Astrocyte (in vitro differentiated cells and primary cell): Measurements from ENCODE around the gene IER5L. TPM values are rescaled to one million over a fixed set of nuclear protein-coding genes. Genes with fewer than 3 reads are reported as not detected.

Experiments used
- DNase-seq: peaks from one replicate; pipeline ENCODE4 v3.0.0-alpha.2; 2010; ENCODE audit warnings: low read depth
- FAIRE-seq: peaks from 2 replicates; lab custom pipeline; 2011; peaks lifted over from hg19 to GRCh38; lab: Jason Lieb, UNC
- H2AFZ ChIP-seq: 2 replicates; pipeline ENCODE4 v1.6.0; 2012; ENCODE audit warnings: low read depth, low read length, inconsistent platforms
- H3K27ac ChIP-seq: 2 replicates; pipeline ENCODE4 v1.5.1; 2011; ENCODE audit warnings: low read depth, low read length, inconsistent platforms
- H3K27me3 ChIP-seq: 2 replicates; pipeline ENCODE4 v1.6.0; 2011; ENCODE audit warnings: low read length, inconsistent platforms; ENCODE audit not compliant: insufficient read depth
- H3K36me3 ChIP-seq: 2 replicates; pipeline ENCODE4 v1.5.1; 2011; ENCODE audit warnings: low read length, inconsistent platforms; ENCODE audit not compliant: insufficient read depth
- H3K4me1 ChIP-seq: 2 replicates; pipeline ENCODE4 v1.5.1; 2011; ENCODE audit warnings: low read length, inconsistent platforms; ENCODE audit not compliant: insufficient read depth
- H3K4me2 ChIP-seq: 2 replicates; pipeline ENCODE4 v1.6.0; 2012; ENCODE audit warnings: low read length, inconsistent platforms
- H3K4me3 ChIP-seq: 2 replicates; pipeline ENCODE4 v1.5.1; 2011; ENCODE audit warnings: low read depth, mild to moderate bottlenecking, low read length, inconsistent platforms; ENCODE audit not compliant: insufficient read depth
- H3K79me2 ChIP-seq: 2 replicates; pipeline ENCODE4 v1.6.0; 2012; ENCODE audit warnings: mild to moderate bottlenecking, low read length, inconsistent platforms; ENCODE audit not compliant: insufficient read depth
- H3K9ac ChIP-seq: 2 replicates; pipeline ENCODE4 v1.6.0; 2012; ENCODE audit warnings: mild to moderate bottlenecking, low read length, inconsistent platforms
- H3K9me3 ChIP-seq: 2 replicates; pipeline ENCODE4 v1.5.1; 2012; ENCODE audit warnings: low read depth, mild to moderate bottlenecking, low read length, inconsistent platforms; ENCODE audit not compliant: insufficient read depth
- H4K20me1 ChIP-seq: 2 replicates; pipeline ENCODE4 v1.6.0; 2012; ENCODE audit warnings: low read length, inconsistent platforms; ENCODE audit not compliant: insufficient read depth
- H3K27ac Mint-ChIP-seq: one replicate; pipeline ENCODE4 v1.8.0; 2021; ENCODE audit warnings: mild to moderate bottlenecking, mixed read lengths; ENCODE audit not compliant: unreplicated experiment
- H3K27me3 Mint-ChIP-seq: one replicate; pipeline ENCODE4 v1.8.0; 2021; ENCODE audit warnings: low read depth, mixed read lengths; ENCODE audit not compliant: unreplicated experiment
- H3K36me3 Mint-ChIP-seq: one replicate; pipeline ENCODE4 v1.8.0; 2021; ENCODE audit warnings: low read depth, mixed read lengths; ENCODE audit not compliant: unreplicated experiment
- H3K4me1 Mint-ChIP-seq: one replicate; pipeline ENCODE4 v1.8.0; 2021; ENCODE audit warnings: low read depth, mixed read lengths; ENCODE audit not compliant: unreplicated experiment
- H3K4me3 Mint-ChIP-seq: one replicate; pipeline ENCODE4 v1.8.0; 2021; ENCODE audit warnings: mild to moderate bottlenecking, moderate library complexity, mixed read lengths; ENCODE audit not compliant: unreplicated experiment
- H3K9me3 Mint-ChIP-seq: one replicate; pipeline ENCODE4 v1.8.0; 2021; ENCODE audit warnings: mild to moderate bottlenecking, mixed read lengths; ENCODE audit not compliant: unreplicated experiment
- EZH2 ChIP-seq: IDR thresholded peaks from 2 replicates; pipeline ENCODE4 v1.6.1; 2012; ENCODE audit warnings: mild to moderate bottlenecking, low read length, inconsistent platforms; ENCODE audit not compliant: insufficient read depth
- total RNA-seq: library from RNA; stranded (reverse); gene quantifications from 2 replicates; pipeline ENCODE4 v1.2.1, GENCODE V29; 2021
- TF ChIP-seq, protein P1 (sequence below): IDR thresholded peaks from 2 replicates; pipeline ENCODE4 v1.5.1; 2011; ENCODE audit warnings: low read depth, mild to moderate bottlenecking, inconsistent platforms, low read length, moderate library complexity; ENCODE audit not compliant: insufficient read depth

Gene IER5L
- total RNA-seq, 1 donor from 2014 or later: 47.0 TPM

DNA sequence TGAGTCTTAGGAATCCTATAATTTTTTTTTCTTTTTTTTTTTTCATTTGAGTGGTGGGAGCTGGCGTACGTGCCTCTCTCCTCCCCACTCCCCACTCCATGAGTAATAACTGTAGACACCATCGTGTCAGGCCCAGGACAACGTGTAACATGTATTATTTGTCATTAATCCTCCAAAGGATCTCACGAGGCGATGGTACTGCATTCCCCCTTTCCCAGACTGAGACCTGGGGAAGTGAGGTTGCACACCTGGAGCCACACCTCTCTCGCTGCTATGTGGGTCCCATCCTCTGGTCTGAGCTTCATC, 6.1 kb upstream of the IER5L start:
- no peak for FAIRE-seq
- H3K79me2 ChIP-seq: no peaks in the 10 kb centered on the region
- no peak overlapping the region for H3K9ac ChIP-seq
- peaks cover 10% of the 10 kb centered on the region for H3K4me1 Mint-ChIP-seq
- no peaks in the 10 kb centered on the region for H4K20me1 ChIP-seq
- no peaks in the 10 kb centered on the region for H3K27me3 ChIP-seq
- no peak overlapping the region for H3K4me3 ChIP-seq
- H3K27ac Mint-ChIP-seq: no peak overlapping the region
- peaks cover 33% of the 10 kb centered on the region for H3K27me3 Mint-ChIP-seq
- H3K4me3 Mint-ChIP-seq: no peak overlapping the region
- no peaks in the 10 kb centered on the region for H3K4me1 ChIP-seq
- H3K27ac ChIP-seq: no peak overlapping the region
- peaks cover 1% of the 10 kb centered on the region for H3K9me3 Mint-ChIP-seq
- no peaks in the 10 kb centered on the region for H3K36me3 Mint-ChIP-seq
- no peaks in the 10 kb centered on the region for H3K36me3 ChIP-seq
- no peak overlapping the region for H2AFZ ChIP-seq
- no peaks in the 10 kb centered on the region for H3K9me3 ChIP-seq
- TF ChIP-seq, protein P1, sequence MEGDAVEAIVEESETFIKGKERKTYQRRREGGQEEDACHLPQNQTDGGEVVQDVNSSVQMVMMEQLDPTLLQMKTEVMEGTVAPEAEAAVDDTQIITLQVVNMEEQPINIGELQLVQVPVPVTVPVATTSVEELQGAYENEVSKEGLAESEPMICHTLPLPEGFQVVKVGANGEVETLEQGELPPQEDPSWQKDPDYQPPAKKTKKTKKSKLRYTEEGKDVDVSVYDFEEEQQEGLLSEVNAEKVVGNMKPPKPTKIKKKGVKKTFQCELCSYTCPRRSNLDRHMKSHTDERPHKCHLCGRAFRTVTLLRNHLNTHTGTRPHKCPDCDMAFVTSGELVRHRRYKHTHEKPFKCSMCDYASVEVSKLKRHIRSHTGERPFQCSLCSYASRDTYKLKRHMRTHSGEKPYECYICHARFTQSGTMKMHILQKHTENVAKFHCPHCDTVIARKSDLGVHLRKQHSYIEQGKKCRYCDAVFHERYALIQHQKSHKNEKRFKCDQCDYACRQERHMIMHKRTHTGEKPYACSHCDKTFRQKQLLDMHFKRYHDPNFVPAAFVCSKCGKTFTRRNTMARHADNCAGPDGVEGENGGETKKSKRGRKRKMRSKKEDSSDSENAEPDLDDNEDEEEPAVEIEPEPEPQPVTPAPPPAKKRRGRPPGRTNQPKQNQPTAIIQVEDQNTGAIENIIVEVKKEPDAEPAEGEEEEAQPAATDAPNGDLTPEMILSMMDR: no peak
- TF ChIP-seq EZH2: no peak
- H3K4me2 ChIP-seq: no peak overlapping the region
- DNase-seq: no peak

DNA sequence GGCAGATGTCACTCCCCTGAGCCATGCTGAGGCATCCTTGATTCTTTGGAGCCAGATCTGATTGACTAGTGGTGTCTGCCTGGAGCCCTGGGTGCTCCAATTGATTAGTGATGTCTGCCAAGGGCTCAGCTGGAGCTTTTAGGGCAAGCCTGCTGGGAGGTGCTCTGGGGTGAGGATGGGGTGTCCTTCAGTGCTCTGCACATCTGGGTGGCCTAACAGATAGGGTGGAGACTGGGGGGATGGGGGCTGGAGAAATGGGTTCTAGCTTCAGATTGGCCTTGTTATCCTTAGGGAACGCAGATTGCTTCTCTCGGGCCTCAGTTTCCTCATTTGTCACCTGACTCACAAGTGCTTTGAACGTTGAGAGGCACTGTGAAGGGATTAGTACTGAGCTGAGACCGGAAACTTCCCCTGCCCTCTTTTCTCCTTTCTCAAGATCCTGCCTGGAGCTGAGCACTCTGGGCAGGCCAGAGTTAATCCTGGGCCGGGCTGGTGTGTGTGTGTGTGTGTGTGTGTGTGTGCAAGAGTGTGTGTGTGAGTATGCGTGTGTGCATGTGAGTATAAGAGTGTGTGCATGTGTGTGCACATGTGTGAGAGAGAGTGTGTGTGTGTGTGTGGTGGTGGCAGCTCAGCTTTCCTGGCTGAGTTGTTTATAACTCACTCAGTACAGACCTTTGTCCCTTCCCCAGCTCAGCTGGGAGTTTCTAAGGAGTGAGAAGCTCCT, 5.6 kb upstream of the IER5L start:
- Mint-ChIP-seq H3K4me1 (peaks cover 14% of the 10 kb centered on the region), H3K27ac (peak overlapping the region; percentile 27), H3K9me3 (no peaks in the 10 kb centered on the region), H3K4me3 (peak overlapping the region; percentile 5), H3K27me3 (peaks cover 32% of the 10 kb centered on the region), H3K36me3 (no peaks in the 10 kb centered on the region)
- Histone ChIP-seq H3K79me2 (no peaks in the 10 kb centered on the region), H3K4me1 (peaks cover under 1% of the 10 kb centered on the region), H4K20me1 (no peaks in the 10 kb centered on the region), H3K9ac (no peak overlapping the region), H3K4me2 (no peak overlapping the region), H3K9me3 (no peaks in the 10 kb centered on the region), H3K4me3 (no peak overlapping the region), H3K27me3 (no peaks in the 10 kb centered on the region), H3K27ac (no peak overlapping the region), H3K36me3 (no peaks in the 10 kb centered on the region), H2AFZ (no peak overlapping the region)
- FAIRE-seq (no peak), DNase-seq (no peak)
- no peak for TF ChIP-seq EZH2
- TF ChIP-seq, protein P1: no peak
